Renal pelvis (tissue), 4 donors: Measurements from ENCODE around the gene CLDN22. TPM values are rescaled to one million over a fixed set of nuclear protein-coding genes. Genes with fewer than 3 reads are reported as not detected.
"Not testable (repeated sequence)": the region's sequence is repeated elsewhere in the genome, so short reads cannot be mapped to it uniquely, and the experiment has no call there.

Experiments used
- DNase-seq: peaks from one replicate; pipeline ENCODE4 v3.0.0-alpha.2; 2013
- polyA plus RNA-seq, 3 donors: library from polyadenylated mRNA; unstranded; fragments of 120-200 nt; gene quantifications; one replicate each; pipeline ENCODE4 v1.2.1, GENCODE V29; 2013; ENCODE audit not compliant: insufficient read length in 3 of 3

The CLDN22 gene
- polyA plus RNA-seq, 3 donors = 0.41 to 1.0 (median 0.54) TPM

DNA sequence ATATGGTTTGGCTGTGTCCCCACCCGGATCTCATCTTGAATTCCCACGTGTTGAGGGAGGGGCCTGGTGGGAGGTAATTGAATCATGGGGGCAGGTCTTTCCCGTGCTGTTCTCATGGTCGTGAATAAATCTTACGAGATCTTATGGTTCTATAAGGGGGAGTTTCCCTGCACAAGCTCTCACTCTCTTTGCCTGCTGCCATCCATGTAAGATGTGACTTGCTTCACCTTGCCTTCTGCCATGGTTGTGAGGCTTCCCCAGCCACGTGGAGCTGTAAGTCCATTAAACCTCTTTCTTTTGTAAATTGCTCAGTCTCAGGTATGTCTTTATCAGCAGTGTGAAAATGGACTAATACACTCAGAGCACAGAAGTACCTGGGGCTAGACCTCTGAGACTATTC lies 6.3 kb upstream of the CLDN22 start:
- not testable (repeated sequence) for DNase-seq

DNA sequence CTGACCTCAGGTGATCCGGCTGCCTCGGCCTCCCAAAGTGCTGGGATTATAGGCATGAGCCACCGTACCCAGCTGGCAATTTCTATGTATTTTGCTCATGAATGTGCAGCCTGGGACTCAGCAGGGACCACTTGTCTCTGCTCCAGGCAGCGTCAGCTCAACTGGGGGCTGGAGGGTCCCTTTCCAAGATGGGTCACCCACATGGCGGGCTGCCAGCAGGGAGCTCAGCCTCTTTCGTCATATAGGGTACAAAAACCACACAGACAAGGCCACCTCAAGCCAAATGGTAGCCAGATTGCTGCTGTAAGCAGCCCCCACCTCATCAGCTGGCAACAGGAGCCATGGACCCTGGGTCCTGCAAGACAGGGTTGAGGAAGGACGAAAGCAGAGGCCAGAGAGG lies 4.5 kb upstream of the CLDN22 start:
- no peak for DNase-seq

- not testable (repeated sequence) for DNase-seq
These were observed 4.0 kb upstream of the CLDN22 start for GRCh38 chr4:183324056-183324455.

DNA sequence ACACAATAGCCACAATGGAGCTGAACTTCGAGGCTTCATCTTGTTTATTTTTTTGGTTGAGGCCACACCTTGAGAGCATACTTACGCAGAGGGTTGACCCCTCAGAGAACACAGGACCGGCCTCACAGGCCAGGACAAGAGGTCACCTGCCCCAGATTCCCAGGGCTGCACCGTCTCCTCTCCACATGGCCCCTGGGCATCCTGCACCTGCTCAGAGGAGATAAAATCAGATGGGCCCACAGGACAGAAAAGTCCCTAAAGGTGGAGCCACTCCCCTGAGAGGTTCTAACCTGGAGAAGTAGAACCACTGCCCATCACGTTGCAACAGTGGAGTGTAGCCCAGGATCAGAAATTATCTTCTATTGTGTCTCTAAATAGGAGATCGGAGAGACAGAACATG lies 3.2 kb upstream of the CLDN22 start:
- DNase-seq = no peak

DNA sequence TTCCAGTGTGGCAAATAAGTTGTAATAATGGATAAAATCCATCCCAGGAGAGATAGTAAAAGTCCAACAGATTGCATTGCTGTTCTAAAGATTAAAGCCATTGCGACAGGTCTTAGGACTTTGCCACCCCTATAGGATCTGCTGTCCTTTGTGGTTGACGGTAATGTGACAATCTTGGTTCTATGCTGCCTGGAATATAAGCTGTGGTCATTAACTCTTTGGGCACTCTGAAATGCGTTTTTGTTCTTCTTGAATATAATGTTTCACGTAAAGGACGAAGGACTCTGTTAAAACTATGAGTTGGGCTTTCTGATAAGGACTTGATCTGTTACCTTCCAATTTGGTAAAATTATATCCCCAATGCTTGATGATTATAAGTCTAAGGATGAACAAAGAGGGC lies 2.2 kb upstream of the CLDN22 start, which contains the start of gene CLDN24:
CLDN24 (minus strand) TSS at position 101 of the 400 bp plus-strand sequence; CDS start at position 101, 0 bp downstream.
- no peak for DNase-seq

DNA sequence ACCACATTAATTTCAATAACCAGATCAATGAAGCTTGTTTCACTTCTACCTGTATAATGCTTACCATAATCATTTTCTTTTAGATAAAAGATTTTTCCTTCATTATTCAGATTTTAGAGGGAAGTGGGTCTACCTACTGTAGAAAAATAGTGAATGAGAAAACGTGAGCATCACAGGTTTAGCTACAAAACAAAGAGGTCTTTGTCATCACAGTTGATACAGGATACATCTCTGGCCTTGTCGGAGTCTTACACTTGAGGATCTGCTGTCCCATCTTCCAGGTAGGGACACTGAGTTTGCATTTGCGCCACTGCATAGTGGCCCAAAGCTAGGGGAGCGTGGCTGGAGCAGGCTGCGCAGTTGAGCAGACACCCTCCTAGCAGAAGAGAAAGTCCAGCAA lies 1.4 kb upstream of the CLDN22 start:
- no peak for DNase-seq

DNA sequence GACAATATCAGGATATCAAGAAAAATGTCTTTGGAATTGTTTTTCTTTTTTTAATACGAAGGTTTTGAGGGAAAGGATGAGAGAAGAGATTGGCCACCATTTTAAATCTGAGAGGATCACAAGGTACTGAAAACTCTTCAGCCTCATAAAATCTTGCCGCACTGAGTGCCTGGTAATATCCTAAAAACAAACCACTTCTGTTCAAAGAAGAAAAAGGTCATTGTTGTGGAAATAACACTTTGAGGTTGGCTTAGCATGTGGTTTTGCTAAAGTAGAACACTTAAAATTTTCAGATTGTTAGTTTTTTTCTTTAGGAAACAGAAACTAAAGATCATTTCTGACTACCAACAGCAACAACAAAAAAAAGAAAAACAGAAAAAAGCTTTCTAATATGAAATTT lies 1.0 kb upstream of the CLDN22 start:
- DNase-seq = no peak

- DNase-seq = no peak
These were observed 1.4 kb downstream of the CLDN22 start for GRCh38 chr4:183318656-183319055.

- DNase-seq = no peak
These were observed 5.3 kb downstream of the CLDN22 start for GRCh38 chr4:183314806-183315205.

- DNase-seq = no peak
These were observed 5.7 kb downstream of the CLDN22 start for GRCh38 chr4:183314336-183314735.

GRCh38 chr4:183312841-183313240 lies 7.2 kb downstream of the CLDN22 start:
- no peak for DNase-seq

- DNase-seq = no peak
These were observed 13.3 kb downstream of the CLDN22 start for GRCh38 chr4:183306811-183307210.

GRCh38 chr4:183304538-183304937 lies 15.5 kb downstream of the CLDN22 start:
- no peak for DNase-seq

DNA sequence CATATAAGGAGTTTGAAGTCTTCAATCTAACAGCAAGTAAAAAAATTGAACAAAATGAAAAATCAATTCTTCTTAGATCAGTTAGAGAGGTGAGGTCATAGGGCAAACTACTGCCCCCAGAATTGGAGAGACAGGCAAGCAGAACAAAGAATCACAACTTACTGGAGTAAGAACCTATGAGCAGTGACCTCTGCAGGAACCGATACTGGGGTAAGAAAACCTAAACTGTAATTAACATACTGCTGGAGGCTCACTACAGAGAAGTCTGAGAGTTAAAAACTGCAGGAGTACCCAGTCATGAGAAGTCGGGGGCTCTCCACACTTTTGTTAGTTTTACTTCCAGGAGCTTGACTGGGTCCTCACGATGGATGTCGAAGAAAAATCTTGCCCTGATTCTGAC lies 16.0 kb downstream of the CLDN22 start:
- no peak for DNase-seq

- DNase-seq = no peak
These were observed 16.8 kb downstream of the CLDN22 start for GRCh38 chr4:183303301-183303700.

- DNase-seq = no peak
These were observed 19.4 kb downstream of the CLDN22 start for GRCh38 chr4:183300655-183301054.

DNA sequence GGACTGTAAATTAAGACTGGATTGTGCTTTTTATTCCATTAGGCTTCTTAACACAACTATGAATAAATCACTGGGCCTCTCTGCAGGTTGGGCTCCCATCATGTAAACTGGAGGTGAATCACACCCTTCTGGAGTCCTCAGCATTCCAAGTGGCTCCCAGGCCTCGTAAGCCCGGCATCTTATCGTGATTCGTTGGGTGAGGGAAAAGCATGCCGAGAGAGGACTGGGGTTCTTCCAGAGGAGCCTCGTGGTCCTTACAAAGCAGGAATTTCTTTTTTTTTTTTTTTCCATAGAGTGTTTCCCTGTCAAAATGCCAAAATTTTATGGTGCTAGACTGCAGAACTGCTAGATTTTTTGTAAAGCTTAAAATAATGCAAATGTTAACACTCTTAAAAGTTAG lies 20.0 kb downstream of the CLDN22 start:
- DNase-seq = no peak

GRCh38 chr4:183299464-183299863 lies 20.6 kb downstream of the CLDN22 start:
- no peak for DNase-seq

DNA sequence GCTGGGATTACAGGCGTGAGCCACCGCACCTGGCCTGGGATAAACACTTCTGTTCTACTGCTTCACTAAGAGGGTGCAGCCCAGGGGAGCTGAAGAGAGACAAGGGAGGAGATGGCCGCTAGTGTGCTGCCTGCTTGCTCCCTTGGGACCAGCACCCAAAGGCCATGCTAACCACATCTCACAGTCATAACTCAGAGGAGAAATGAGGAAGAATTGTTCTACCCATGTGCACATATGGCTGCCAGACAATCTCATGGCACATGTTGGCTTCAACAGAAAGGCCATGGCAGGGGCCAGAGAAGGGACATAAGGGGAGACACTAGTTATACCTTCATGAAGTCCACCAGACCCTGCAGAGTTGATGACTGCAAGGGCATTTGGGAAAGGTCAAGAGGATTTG lies 22.4 kb downstream of the CLDN22 start:
- DNase-seq = no peak

GRCh38 chr4:183295711-183296110 lies 24.4 kb downstream of the CLDN22 start:
- no peak for DNase-seq

DNA sequence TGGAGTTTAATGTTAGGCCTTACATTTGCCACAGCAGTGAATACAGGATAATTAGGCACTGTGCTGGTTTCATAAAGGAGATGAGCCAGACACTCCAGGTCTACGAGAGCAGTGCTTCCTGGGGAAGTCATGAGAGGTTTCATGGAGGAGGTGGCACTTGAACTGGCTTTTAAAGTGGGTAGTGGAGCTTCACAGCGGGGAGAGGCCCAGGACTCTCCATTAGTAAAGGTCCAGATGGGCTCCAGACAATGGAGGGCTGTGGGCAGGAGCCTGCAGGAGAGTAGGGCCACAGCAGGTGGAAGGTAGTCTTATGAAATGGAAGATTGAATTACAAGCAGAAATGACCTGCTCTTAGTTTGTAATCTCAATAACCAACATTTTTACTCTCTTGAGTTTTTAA lies 29.0 kb downstream of the CLDN22 start:
- no peak for DNase-seq

DNA sequence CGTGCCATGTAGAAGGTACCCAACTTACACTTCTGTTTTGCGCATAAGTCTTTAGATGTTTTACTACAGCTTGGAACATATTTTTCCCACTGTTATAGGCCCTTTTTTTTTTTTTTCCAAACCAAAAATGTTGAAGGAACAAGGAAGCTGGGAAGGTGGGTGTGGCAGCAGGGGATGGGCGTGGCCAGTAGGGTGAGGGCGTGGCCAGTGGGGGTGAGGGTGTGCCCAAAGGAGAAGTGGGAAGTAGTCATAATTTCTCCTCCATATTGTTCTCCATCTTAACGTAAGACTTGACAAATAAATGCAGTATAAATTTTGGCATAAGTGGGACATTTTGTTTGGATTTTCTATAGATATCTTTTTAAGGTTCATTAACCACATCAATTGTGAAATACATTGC lies 30.4 kb downstream of the CLDN22 start:
- DNase-seq = no peak

DNA sequence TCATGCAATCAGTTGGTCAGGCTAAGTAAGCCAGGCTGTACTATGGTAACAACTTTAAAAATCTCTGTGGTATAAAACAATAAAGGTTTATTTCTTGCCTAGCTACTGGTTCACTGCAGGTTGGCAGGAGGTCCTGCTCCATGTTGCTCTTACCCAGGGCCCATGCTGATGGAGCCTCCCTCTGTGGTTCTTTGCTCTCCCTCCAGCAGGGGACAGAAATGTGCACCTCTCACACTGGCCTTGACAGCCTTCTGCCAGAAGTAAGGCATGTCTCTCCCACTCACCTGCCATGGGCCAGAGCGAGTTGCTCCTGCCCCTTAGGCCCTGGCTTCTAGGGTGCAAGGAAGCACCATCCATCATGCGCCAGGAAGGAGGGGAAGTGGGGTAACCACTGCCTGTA lies 31.1 kb downstream of the CLDN22 start:
- DNase-seq = no peak

DNA sequence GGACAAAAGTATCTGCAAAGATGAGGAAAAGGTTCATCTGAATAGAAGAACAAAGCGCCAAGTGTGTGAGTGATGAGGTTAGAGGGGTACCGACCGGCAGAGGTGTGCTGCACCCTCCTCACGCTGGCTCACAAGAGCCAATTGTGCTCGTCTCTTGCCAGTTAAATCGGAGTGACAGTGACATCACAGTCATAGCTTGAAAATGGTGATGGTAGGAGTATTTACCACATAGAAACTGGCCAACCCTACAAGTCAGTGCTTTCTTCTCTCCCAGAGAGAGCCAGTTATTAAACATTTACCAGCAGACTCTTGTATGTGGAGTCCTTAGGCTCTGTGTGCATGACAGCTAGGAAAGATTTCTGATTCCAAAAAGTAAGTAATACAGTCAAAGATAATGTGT lies 32.4 kb downstream of the CLDN22 start:
- DNase-seq = no peak

GRCh38 chr4:183287309-183287659 lies 32.8 kb downstream of the CLDN22 start:
- DNase-seq = no peak
